ENCODE data around the gene PRPSAP1. TPM values are rescaled to one million over a fixed set of nuclear protein-coding genes. Genes with fewer than 3 reads are reported as not detected.
"Not testable (repeated sequence)": the region's sequence is repeated elsewhere in the genome, so short reads cannot be mapped to it uniquely, and the experiment has no call there.

Gene PRPSAP1
- total RNA-seq, 1 experiment from 2014 or later = 38.4 TPM

DNA sequence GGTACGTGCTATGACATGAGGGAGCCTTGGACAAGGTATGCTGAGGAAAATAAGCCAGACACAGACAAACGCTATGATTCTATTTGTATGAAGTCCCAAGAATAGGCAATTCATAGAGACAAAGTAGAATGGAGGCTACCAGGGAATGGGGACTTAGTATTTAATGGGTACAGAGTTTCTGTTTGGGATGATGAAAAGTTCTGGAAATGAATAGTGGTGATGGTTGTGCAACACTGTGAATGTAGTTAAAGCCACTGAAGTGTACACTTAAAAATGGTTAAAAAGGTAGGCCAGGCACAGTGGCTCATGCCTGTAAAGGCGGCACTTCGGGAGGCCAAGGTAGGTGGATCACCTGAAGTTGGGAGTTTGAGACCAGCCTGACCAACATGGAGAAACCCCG, 3.3 kb downstream of the PRPSAP1 start:
- no peak for DNase-seq

DNA sequence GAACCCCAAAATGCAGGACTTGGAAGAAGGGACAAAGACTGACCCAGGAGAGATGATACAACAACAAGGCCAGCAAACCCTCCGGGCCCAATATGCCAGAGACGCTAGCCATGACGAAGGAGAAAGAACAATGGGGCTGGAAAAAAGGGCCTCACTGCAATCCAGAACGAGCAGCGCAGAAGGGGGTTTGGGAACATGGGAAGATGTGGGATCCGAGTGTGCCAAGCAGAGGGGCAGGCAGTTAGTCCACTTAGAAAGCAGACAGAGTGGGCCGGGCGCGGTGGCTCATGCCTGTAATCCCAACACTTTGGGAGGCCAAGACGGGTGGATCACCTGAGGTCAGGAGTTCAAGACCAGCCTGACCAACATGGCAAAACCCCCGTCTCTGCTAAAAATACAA, 6.8 kb downstream of the PRPSAP1 start:
- H3K27me3 ChIP-seq (ENCODE audit: insufficient read depth, low read length); H3K27ac ChIP-seq (ENCODE audit: insufficient read length, low read depth, low read length); H3K27me3 Mint-ChIP-seq (ENCODE audit: low read depth); H3K4me2 ChIP-seq (ENCODE audit: insufficient read depth, insufficient read length, low read length); H3K79me1 ChIP-seq (ENCODE audit: insufficient read depth, low read depth, low read length, poor library complexity, severe bottlenecking); H3K9me3 Mint-ChIP-seq; H4K8ac ChIP-seq (replicated peaks; ENCODE audit: insufficient read length, low read depth, low read length); H3K14ac ChIP-seq (ENCODE audit: insufficient read depth, low read length); H4K5ac ChIP-seq (ENCODE audit: insufficient read length, low read depth, low read length); DNase-seq; H3K4me3 Mint-ChIP-seq; H3K4me1 ChIP-seq (ENCODE audit: insufficient read depth, low read length); H3K4me1 Mint-ChIP-seq; H3K56ac ChIP-seq (ENCODE audit: insufficient read length, low read depth, low read length); H2BK20ac ChIP-seq (ENCODE audit: low read depth, low read length, poor library complexity, severe bottlenecking); H4K20me1 ChIP-seq (ENCODE audit: control insufficient read depth, insufficient read depth, insufficient read length); H3K23ac ChIP-seq (ENCODE audit: insufficient read length, low read depth, low read length); H3K79me2 ChIP-seq (ENCODE audit: insufficient read depth, low read length); H3K9me3 ChIP-seq (ENCODE audit: control insufficient read depth, low read depth, low read length); H3T11ph ChIP-seq (ENCODE audit: low read length); H3K23me2 ChIP-seq (ENCODE audit: insufficient read length, low read depth, low read length, poor library complexity, severe bottlenecking); H2BK5ac ChIP-seq (ENCODE audit: insufficient read length, low read length); H2BK12ac ChIP-seq (ENCODE audit: insufficient read length, low read depth, low read length); H3K4ac ChIP-seq (ENCODE audit: low read depth, low read length); H3K9ac ChIP-seq (ENCODE audit: extremely low read depth, insufficient read length, low read length); H2BK15ac ChIP-seq (ENCODE audit: low read depth, low read length); H2AFZ ChIP-seq (ENCODE audit: low read length); H2BK120ac ChIP-seq (ENCODE audit: low read depth, low read length, poor library complexity, severe bottlenecking); H3K18ac ChIP-seq (ENCODE audit: insufficient read length, low read depth, low read length); H3K27ac Mint-ChIP-seq; H4K91ac ChIP-seq (ENCODE audit: insufficient read length, low read depth, low read length); H2AK5ac ChIP-seq (ENCODE audit: insufficient read length, low read length): not testable (repeated sequence)
- WGBS (ENCODE audit: extremely low coverage, insufficient read length, low lambda C conversion rate) = no CpG with 5 or more reads among the region's 11 CpGs
- peaks cover 17 to 53% (median 44%) of the 10 kb centered on the region in 3 experiments; a peak in 6 of 7 replicates for H3K36me3 Mint-ChIP-seq (ENCODE audit: insufficient read depth in 1 of 3, low read depth in 3 of 3)

More for the DNA sequence above, 3.3 kb downstream of the PRPSAP1 start:
- H2BK12ac ChIP-seq (ENCODE audit: insufficient read length, low read depth, low read length) = no peak overlapping the region
- H3K27me3 ChIP-seq (ENCODE audit: insufficient read depth, low read length) = no peaks in the 10 kb centered on the region
- H3K4ac ChIP-seq (ENCODE audit: low read depth, low read length) = no peak overlapping the region
- no peak overlapping the region for H3K56ac ChIP-seq (ENCODE audit: insufficient read length, low read depth, low read length)
- Mint-ChIP-seq H3K4me3 (no peak overlapping the region), H3K27ac (no peak overlapping the region), H3K9me3 (no peaks in the 10 kb centered on the region), H3K27me3 (ENCODE audit: low read depth) (peaks cover 1% of the 10 kb centered on the region), H3K36me3 (ENCODE audit: insufficient read depth in 1 of 3, low read depth in 3 of 3) (peaks cover 10 to 29% (median 25%) of the 10 kb centered on the region in 3 experiments), H3K4me1 (peaks cover 17 to 19% of the 10 kb centered on the region in 2 experiments)
- peaks cover 5% of the 10 kb centered on the region for H3K23me2 ChIP-seq (ENCODE audit: insufficient read length, low read depth, low read length, poor library complexity, severe bottlenecking)
- no peak overlapping the region for H2AFZ ChIP-seq (ENCODE audit: low read length)
- H2BK5ac ChIP-seq (ENCODE audit: insufficient read length, low read length) = no peak overlapping the region
- no peaks in the 10 kb centered on the region for H3K79me1 ChIP-seq (ENCODE audit: insufficient read depth, low read depth, low read length, poor library complexity, severe bottlenecking)
- H3K79me2 ChIP-seq (ENCODE audit: insufficient read depth, low read length) = no peaks in the 10 kb centered on the region
- H4K5ac ChIP-seq (ENCODE audit: insufficient read length, low read depth, low read length) = no peak overlapping the region
- H3K9me3 ChIP-seq (ENCODE audit: control insufficient read depth, low read depth, low read length) = no peaks in the 10 kb centered on the region
- H4K8ac ChIP-seq (replicated peaks; ENCODE audit: insufficient read length, low read depth, low read length) = no peak overlapping the region
- TF ChIP-seq, protein P1, sequence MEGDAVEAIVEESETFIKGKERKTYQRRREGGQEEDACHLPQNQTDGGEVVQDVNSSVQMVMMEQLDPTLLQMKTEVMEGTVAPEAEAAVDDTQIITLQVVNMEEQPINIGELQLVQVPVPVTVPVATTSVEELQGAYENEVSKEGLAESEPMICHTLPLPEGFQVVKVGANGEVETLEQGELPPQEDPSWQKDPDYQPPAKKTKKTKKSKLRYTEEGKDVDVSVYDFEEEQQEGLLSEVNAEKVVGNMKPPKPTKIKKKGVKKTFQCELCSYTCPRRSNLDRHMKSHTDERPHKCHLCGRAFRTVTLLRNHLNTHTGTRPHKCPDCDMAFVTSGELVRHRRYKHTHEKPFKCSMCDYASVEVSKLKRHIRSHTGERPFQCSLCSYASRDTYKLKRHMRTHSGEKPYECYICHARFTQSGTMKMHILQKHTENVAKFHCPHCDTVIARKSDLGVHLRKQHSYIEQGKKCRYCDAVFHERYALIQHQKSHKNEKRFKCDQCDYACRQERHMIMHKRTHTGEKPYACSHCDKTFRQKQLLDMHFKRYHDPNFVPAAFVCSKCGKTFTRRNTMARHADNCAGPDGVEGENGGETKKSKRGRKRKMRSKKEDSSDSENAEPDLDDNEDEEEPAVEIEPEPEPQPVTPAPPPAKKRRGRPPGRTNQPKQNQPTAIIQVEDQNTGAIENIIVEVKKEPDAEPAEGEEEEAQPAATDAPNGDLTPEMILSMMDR (conservative IDR thresholded peaks at IDR 0.05) = no peak
- no peak overlapping the region for H4K91ac ChIP-seq (ENCODE audit: insufficient read length, low read depth, low read length)
- H3T11ph ChIP-seq (ENCODE audit: low read length) = no peak overlapping the region
- H3K27ac ChIP-seq (ENCODE audit: insufficient read length, low read depth, low read length) = no peak overlapping the region
- H3K18ac ChIP-seq (ENCODE audit: insufficient read length, low read depth, low read length) = no peak overlapping the region
- no peak overlapping the region for H3K14ac ChIP-seq (ENCODE audit: insufficient read depth, low read length)
- H2BK120ac ChIP-seq (ENCODE audit: low read depth, low read length, poor library complexity, severe bottlenecking) = no peak overlapping the region
- no peak overlapping the region for H2BK15ac ChIP-seq (ENCODE audit: low read depth, low read length)
- no CpG with 5 or more reads among the region's 5 CpGs for WGBS (ENCODE audit: extremely low coverage, insufficient read length, low lambda C conversion rate)
- no peaks in the 10 kb centered on the region for H4K20me1 ChIP-seq (ENCODE audit: control insufficient read depth, insufficient read depth, insufficient read length)
- no peak overlapping the region for H3K23ac ChIP-seq (ENCODE audit: insufficient read length, low read depth, low read length)
- H2BK20ac ChIP-seq (ENCODE audit: low read depth, low read length, poor library complexity, severe bottlenecking) = no peak overlapping the region
- no peak overlapping the region for H3K4me2 ChIP-seq (ENCODE audit: insufficient read depth, insufficient read length, low read length)
- H3K4me1 ChIP-seq (ENCODE audit: insufficient read depth, low read length) = no peaks in the 10 kb centered on the region
- H2AK5ac ChIP-seq (ENCODE audit: insufficient read length, low read length) = no peak overlapping the region
- no peak overlapping the region for H3K9ac ChIP-seq (ENCODE audit: extremely low read depth, insufficient read length, low read length)

All from H9 (cell line).